BLaER1 (cell line): Measurements from ENCODE around the gene LYRM7.
A peak's percentile ranks its signal among the peaks of the same experiment; 100 is the strongest.
"Not testable (repeated sequence)": the region's sequence is repeated elsewhere in the genome, so short reads cannot be mapped to it uniquely, and the experiment has no call there.

Source experiments
- H3K27ac ChIP-seq: shearing (Covaris generic); formaldehyde crosslinking; 2 replicates; pipeline ENCODE4 v1.8.1; 2022
- H3K27me3 ChIP-seq: shearing (Covaris generic); formaldehyde crosslinking; 2 replicates; pipeline ENCODE4 v1.8.1; 2022
- H3K36me3 ChIP-seq: shearing (Covaris generic); formaldehyde crosslinking; 2 replicates; pipeline ENCODE4 v1.8.1; 2022
- H3K4me1 ChIP-seq: shearing (Covaris generic); formaldehyde crosslinking; 2 replicates; pipeline ENCODE4 v1.8.1; 2022
- H3K4me2 ChIP-seq: shearing (Covaris generic); formaldehyde crosslinking; 2 replicates; pipeline ENCODE4 v1.8.1; 2022
- H3K4me3 ChIP-seq: shearing (Covaris generic); formaldehyde crosslinking; 2 replicates; pipeline ENCODE4 v1.8.1; 2022
- H3K9ac ChIP-seq: shearing (Covaris generic); formaldehyde crosslinking; 2 replicates; pipeline ENCODE4 v1.8.1; 2022
- H3K9me3 ChIP-seq: shearing (Covaris generic); formaldehyde crosslinking; 2 replicates; pipeline ENCODE4 v1.8.1; 2022
- H4K20me1 ChIP-seq: shearing (Covaris generic); formaldehyde crosslinking; 2 replicates; pipeline ENCODE4 v1.8.1; 2022
- Cebpa-rat ChIP-seq: shearing (Covaris generic); IDR thresholded peaks from 2 replicates; pipeline ENCODE4 v1.8.1; 2022

LYRM7 gene

DNA sequence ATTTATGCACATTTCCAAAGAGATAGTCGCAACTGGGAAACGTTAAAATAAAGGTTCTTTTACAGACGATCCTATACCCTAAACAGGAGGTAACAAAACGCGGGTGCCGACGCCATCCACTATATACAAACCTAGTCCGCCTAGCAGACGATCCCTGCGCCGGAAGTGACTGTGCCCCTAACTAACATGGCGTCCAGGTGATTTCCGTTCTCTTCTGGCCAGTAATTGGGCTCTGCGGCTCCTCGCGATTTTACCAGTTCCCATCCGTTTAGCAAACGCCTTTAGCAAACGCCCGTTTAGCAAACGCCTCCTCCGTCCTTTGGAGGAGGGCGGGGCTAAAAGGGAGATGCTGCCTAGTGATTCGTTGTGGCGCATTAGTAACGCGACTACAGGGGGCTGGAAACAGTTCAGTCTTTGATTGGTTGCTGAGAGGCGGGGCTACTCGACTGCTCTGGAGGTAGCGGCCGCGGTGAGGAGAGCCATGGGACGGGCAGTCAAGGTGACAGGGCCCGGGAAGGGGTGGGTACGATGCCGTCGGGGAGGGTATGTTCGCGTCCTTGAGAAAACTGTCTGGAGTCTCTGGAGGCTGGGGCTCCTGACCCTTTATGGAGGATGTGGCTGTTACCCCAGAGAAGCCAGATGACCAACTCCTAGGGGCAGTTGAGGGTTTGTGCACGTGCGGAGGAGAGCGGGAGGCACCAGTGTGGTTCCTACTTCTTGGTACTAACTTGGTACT is at the start of gene LYRM7:
TSS of gene LYRM7 (plus strand) at position 405 of the 736 bp plus-strand sequence. CDS start at position 482, 77 bp downstream.
- peaks cover 5% of the 10 kb centered on the region; the same call in 1 of the 2 replicates for H3K9me3 ChIP-seq
- peak within 1 kb of the TSS; percentile 93 for H3K4me2 ChIP-seq
- no peaks in the 10 kb centered on the region for H4K20me1 ChIP-seq
- H3K36me3 ChIP-seq, result peaks cover 10% of the 10 kb centered on the region
- peaks cover 31% of the 10 kb centered on the region for H3K4me1 ChIP-seq
- no peak for TF ChIP-seq Cebpa-rat
- no peaks in the 10 kb centered on the region for H3K27me3 ChIP-seq
- peak within 1 kb of the TSS; percentile 83 for H3K9ac ChIP-seq
- peak within 1 kb of the TSS; percentile 72 for H3K27ac ChIP-seq
- peak within 1 kb of the TSS; percentile 81 for H3K4me3 ChIP-seq

DNA sequence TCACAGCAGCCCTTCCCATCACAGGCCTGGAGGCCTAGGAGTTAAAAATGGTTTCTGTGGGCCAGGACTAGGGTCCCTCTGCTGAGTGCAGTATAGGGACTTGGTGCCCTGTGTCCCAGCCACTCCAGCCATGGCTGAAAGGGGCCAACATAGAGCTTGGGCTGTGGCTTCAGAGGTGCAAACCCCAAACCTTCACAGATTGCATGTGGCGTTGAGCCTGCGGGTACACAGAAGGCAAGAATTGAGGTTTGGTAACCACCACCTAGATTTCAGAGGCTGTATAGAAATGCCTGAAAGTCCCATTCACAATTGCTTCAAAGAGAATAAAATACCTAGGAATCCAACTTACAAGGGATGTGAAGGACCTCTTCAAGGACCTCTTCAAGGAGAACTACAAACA is 43.5 kb upstream of the LYRM7 start:
- not testable (repeated sequence) for H3K4me3 ChIP-seq, H3K4me1 ChIP-seq, H3K27me3 ChIP-seq, H3K9ac ChIP-seq, H3K27ac ChIP-seq, H4K20me1 ChIP-seq, H3K36me3 ChIP-seq, H3K4me2 ChIP-seq
- peaks cover 51% of the 10 kb centered on the region for H3K9me3 ChIP-seq

DNA sequence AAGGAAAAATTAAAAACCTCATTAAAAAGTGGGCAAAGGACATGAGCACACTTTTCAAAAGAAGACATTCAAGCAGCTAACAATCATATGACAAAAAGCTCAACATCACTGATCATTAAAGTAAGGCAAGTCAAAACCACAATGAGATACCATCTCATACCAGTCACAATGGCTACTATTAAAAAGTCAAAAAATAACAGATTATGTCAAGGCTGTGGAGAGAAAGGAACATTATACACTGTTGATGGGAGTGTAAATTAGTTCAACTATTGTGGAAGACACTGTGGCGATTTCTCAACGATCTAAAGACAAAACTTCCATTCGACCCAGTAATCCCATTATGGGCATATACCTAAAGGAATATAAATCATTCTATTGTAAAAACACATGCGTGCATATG is 41.4 kb upstream of the LYRM7 start:
- no peak overlapping the region for H3K27ac ChIP-seq
- H3K9ac ChIP-seq, result no peak overlapping the region
- H4K20me1 ChIP-seq, result no peaks in the 10 kb centered on the region
- no peak overlapping the region for H3K4me2 ChIP-seq
- H3K9me3 ChIP-seq, result peaks cover 35% of the 10 kb centered on the region
- H3K4me3 ChIP-seq, result no peak overlapping the region
- H3K27me3 ChIP-seq, result no peaks in the 10 kb centered on the region
- TF ChIP-seq Cebpa-rat, result no peak
- no peaks in the 10 kb centered on the region for H3K4me1 ChIP-seq
- H3K36me3 ChIP-seq, result no peaks in the 10 kb centered on the region

DNA sequence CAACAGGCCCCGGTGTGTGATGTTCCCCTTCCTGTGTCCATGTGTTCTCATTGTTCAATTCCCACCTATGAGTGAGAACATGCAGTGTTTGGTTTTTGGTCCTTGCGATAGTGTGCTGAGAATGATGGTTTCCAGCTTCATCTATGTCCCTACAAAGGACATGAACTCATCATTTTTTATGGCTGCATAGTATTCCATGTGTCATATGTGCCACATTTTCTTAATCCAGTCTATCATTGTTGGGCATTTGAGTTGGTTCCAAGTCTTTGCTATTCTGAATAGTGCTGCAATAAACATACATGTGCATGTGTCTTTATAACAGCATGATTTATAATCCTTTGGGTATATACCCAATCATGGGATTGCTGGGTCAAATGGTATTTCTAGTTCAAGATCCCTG is 37.7 kb upstream of the LYRM7 start:
- not testable (repeated sequence) for H3K36me3 ChIP-seq, H3K9me3 ChIP-seq, H3K4me1 ChIP-seq, H3K4me3 ChIP-seq, H3K9ac ChIP-seq, H3K4me2 ChIP-seq, H3K27me3 ChIP-seq, H4K20me1 ChIP-seq, H3K27ac ChIP-seq

DNA sequence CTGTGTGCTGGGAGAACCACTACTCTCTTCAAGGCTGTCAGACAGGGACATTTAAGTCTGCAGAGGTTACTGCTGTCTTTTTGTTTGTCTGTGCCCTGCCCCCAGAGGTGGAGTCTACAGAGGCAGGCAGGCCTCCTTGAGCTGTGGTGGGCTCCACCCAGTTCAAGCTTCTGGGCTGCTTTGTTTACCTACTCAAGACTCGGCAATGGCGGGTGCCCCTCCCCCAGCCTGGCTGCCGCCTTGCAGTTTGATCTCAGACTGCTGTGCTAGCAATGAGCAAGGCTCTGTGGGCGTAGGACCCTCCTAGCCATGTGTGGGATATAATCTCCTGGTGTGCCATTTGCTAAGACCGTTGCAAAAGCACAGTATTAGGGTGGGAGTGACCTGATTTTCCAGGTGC is 32.3 kb upstream of the LYRM7 start:
- H3K4me3 ChIP-seq, H4K20me1 ChIP-seq, H3K36me3 ChIP-seq, H3K9me3 ChIP-seq, H3K27ac ChIP-seq, H3K27me3 ChIP-seq, H3K4me2 ChIP-seq, H3K9ac ChIP-seq, H3K4me1 ChIP-seq: not testable (repeated sequence)

DNA sequence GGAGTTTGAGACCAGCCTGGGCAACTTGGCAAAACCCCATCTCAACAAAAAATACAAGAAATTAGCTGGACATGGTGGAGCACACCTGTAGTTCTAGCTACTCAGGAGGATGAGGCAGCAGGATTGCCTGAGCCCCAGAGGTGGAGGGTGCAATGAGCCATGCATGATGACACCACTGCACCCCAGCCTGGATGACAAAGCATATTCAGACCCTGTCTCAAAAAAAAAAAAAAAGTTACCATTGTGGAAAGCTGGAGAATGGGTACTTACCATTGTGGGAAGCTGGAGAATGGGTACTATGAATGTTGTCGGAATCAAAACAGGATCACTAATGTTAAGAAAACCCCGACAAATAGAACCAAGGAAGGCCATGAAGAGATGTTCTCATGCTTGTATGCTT is 31.4 kb upstream of the LYRM7 start:
- H3K4me2 ChIP-seq, result no peak overlapping the region
- H3K27ac ChIP-seq, result no peak overlapping the region
- no peaks in the 10 kb centered on the region for H3K27me3 ChIP-seq
- H3K4me1 ChIP-seq, result no peaks in the 10 kb centered on the region
- H3K36me3 ChIP-seq, result no peaks in the 10 kb centered on the region
- no peaks in the 10 kb centered on the region for H4K20me1 ChIP-seq
- H3K4me3 ChIP-seq, result no peak overlapping the region
- H3K9ac ChIP-seq, result no peak overlapping the region
- TF ChIP-seq Cebpa-rat, result no peak
- no peaks in the 10 kb centered on the region; the same call in 1 of the 2 replicates for H3K9me3 ChIP-seq

DNA sequence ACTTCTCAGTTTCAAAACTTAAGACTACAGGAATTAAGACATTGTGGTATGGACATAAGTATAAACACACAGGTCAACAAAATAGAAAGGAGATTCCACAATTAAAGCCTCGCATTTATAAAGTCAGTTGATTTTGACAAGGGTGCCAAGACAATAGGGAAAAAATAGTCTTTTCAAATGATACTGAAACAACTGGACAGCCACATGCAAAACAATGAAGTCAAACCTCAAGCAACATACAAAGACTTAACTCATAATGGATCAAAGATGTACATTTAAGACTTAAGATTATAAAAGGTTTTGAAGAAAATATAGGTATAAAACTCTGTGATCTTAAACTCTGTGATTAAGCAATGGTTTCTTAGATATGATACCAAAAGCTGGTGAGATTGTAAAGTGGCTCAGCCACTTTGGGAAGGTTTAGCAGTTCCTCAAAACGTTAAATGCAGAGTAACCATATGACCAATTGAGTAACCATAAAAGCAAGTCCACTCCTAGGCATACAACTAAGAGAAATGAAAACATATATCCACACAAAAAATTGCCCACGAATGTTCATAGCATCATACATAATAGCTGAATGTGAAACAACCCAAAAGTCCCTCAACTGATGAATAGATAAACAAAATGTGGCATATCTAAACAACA is 27.6 kb upstream of the LYRM7 start:
- no peaks in the 10 kb centered on the region for H3K4me1 ChIP-seq
- no peaks in the 10 kb centered on the region for H3K27me3 ChIP-seq
- no peak overlapping the region for H3K27ac ChIP-seq
- H4K20me1 ChIP-seq, result no peaks in the 10 kb centered on the region
- H3K4me3 ChIP-seq, result no peak overlapping the region
- no peak for TF ChIP-seq Cebpa-rat
- no peaks in the 10 kb centered on the region for H3K36me3 ChIP-seq
- H3K4me2 ChIP-seq, result no peak overlapping the region
- H3K9me3 ChIP-seq, result no peaks in the 10 kb centered on the region; the same call in 1 of the 2 replicates
- H3K9ac ChIP-seq, result no peak overlapping the region

DNA sequence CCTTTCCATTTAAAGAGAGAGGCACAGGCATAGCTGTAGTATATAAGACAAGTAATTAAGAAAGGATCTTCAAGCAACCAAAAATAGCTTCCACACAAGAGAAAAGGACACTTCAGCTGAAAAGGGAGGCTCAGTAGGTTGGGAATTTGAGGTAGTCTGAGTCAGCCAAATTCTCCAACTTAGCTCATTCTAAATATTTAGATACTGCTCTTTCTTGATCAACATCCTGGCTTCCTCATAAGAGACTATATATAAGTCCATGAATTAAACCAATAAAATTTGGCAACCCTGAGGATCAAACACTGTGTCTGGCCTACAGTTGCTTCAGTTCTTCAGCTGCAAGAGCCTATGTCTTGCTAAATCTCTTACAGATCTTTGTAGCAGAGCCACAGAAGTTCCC is 23.5 kb upstream of the LYRM7 start:
- no peak overlapping the region for H3K9ac ChIP-seq
- no peak overlapping the region for H3K4me2 ChIP-seq
- H3K4me3 ChIP-seq, result no peak overlapping the region
- H4K20me1 ChIP-seq, result no peaks in the 10 kb centered on the region
- TF ChIP-seq Cebpa-rat, result no peak
- no peaks in the 10 kb centered on the region for H3K27me3 ChIP-seq
- H3K4me1 ChIP-seq, result no peaks in the 10 kb centered on the region
- no peaks in the 10 kb centered on the region for H3K36me3 ChIP-seq
- H3K27ac ChIP-seq, result no peak overlapping the region
- H3K9me3 ChIP-seq, result no peaks in the 10 kb centered on the region

DNA sequence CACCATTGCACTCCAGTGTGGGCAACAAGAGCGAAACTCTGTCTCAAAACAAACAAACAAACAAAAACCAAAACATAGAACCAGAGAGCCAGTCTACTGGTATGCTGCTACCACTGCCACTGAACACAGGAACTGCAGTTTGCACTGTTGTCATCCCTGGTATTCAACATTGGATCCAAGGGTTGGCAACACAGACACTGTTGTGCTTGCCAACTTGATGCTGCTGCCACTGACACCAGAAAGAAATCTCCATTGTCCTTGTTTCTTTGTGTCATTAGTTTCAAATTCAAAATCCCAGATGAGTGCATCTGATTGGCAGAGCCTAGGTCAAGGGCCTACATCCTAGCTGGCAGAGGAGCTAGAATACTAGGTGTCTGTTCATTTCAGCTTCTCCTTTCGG is 21.9 kb upstream of the LYRM7 start:
- no peak overlapping the region for H3K4me2 ChIP-seq
- no peaks in the 10 kb centered on the region for H3K4me1 ChIP-seq
- no peak for TF ChIP-seq Cebpa-rat
- no peaks in the 10 kb centered on the region for H3K27me3 ChIP-seq
- H3K27ac ChIP-seq, result no peak overlapping the region
- no peak overlapping the region for H3K9ac ChIP-seq
- H3K9me3 ChIP-seq, result no peaks in the 10 kb centered on the region
- H4K20me1 ChIP-seq, result no peaks in the 10 kb centered on the region
- no peaks in the 10 kb centered on the region for H3K36me3 ChIP-seq
- no peak overlapping the region for H3K4me3 ChIP-seq

DNA sequence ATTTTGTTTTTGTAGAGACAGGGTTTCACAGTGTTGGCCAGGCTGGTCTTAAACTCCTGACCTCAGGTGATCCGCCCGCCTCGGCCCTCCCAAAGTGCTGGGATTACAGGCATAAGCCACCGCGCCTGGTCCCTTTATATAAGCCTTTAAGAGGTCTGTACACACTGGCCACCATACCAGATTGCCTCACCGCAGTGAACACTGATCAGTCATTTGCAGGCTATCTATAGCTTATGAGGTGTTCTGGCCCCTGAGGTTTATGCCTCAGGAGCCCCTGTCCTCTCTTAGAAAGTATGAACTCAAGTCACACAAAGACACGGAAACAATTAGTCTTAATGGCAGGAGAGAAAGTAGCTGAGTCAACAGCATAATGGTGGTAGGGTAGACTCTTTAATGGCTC is 20.3 kb upstream of the LYRM7 start:
- no peak for TF ChIP-seq Cebpa-rat
- H3K4me3 ChIP-seq, result no peak overlapping the region
- H3K4me2 ChIP-seq, result no peak overlapping the region
- no peaks in the 10 kb centered on the region for H3K36me3 ChIP-seq
- no peak overlapping the region for H3K9ac ChIP-seq
- no peaks in the 10 kb centered on the region for H3K9me3 ChIP-seq
- no peaks in the 10 kb centered on the region for H3K27me3 ChIP-seq
- H4K20me1 ChIP-seq, result no peaks in the 10 kb centered on the region
- no peak overlapping the region for H3K27ac ChIP-seq
- H3K4me1 ChIP-seq, result no peaks in the 10 kb centered on the region

DNA sequence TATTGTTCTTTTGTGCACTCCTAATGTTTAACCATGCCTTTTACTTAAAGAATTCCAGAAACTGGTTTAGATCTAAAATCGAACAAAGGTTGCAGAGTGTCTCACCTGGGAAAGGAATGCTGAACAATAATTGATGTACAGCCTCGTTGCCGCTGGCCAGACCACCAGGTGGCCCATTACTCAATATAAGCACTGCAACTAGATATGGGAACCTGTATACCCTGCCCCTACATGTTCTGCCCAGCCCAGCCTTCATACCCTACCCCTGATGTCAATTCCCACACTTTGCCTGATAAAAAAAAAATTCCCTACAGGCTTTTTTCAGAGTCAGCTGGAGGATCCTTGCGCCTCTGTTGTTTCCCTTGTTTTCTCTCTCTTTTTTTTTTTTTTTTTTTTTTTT is 19.5 kb upstream of the LYRM7 start:
- peaks cover 4% of the 10 kb centered on the region; the same call in 1 of the 2 replicates for H3K36me3 ChIP-seq
- no peaks in the 10 kb centered on the region for H3K27me3 ChIP-seq
- no peak overlapping the region for H3K9ac ChIP-seq
- H3K9me3 ChIP-seq, result no peaks in the 10 kb centered on the region
- H3K4me3 ChIP-seq, result no peak overlapping the region
- H4K20me1 ChIP-seq, result no peaks in the 10 kb centered on the region
- H3K4me2 ChIP-seq, result no peak overlapping the region
- TF ChIP-seq Cebpa-rat, result no peak
- no peak overlapping the region for H3K27ac ChIP-seq
- no peaks in the 10 kb centered on the region for H3K4me1 ChIP-seq
